Measurements from ENCODE around the gene ADAD2.
A peak's percentile ranks its signal among the peaks of the same experiment; 100 is the strongest.

Gene ADAD2

DNA sequence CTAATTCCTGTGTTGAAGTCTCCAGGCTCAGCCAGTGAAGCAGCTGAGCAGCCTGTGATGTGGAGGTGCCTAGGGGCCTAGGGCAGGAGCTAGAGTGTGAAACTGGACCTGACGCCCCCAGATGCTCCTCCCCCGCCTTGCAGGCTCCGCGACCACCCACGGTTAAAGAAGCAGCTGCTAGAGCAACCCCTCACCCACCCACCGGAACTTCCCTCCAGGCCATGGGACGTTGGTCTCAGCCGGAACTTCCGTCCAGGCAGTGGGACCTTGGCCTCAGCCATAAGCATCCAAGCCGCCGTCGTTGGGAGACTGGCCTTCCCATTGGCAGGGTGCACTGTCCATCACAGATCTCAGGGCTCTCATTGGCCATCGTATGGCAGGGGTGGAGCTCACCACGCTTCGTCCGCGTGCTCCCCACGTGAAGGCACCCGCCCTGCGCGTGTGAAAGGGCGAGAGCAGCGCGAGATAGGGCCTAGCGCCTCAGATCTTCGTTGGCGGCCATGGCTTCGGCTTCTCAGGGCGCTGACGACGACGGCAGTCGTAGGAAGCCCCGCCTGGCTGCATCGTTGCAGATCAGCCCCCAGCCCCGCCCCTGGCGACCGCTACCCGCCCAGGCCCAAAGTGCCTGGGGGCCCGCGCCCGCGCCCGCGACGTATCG, at the start of gene ADAD2:
TSS of gene ADAD2 (plus strand) at position 427 of the 658 bp plus-strand sequence. CDS start at position 501, 74 bp downstream.
- no peak for DNase-seq

DNA sequence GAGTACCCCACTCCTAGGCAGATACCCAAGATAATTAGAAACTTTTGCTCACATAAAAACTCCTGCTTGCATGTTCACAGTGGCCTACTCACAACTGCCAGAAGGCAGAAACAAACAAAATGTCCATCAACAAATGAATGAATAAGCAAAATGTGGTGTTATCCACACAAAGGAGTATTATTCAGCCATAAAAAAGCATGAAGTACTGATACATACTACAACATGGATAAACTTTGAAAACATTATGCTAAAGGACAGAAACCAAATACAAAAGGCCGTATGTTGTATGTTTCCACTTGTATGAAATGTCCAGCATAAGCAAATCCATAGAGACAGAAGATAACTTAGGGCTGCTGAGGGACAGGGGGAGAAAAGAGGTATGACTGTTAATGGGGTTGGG, 47.9 kb upstream of the ADAD2 start:
- DNase-seq: no peak

DNA sequence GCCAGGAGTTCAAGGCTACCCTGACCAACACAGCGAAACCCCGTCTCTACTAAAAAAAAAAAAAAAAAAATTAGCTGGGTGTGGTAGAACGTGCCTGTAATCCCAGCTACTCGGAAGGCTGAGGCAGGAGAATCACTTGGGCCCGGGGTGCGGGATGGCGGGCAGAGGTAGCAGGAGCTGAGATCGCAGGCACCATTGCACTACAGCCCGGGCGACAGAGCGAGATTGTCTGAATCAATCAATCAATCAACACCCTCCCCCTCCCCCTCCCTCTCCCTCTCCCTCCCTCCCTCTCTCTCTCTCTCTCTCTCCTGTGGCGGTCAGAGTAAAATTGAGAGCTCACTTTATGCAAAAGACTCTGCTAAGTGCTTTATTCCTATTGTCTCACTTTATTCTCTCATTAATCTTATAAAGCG, 47.2 kb upstream of the ADAD2 start:
- no peak for DNase-seq

DNA sequence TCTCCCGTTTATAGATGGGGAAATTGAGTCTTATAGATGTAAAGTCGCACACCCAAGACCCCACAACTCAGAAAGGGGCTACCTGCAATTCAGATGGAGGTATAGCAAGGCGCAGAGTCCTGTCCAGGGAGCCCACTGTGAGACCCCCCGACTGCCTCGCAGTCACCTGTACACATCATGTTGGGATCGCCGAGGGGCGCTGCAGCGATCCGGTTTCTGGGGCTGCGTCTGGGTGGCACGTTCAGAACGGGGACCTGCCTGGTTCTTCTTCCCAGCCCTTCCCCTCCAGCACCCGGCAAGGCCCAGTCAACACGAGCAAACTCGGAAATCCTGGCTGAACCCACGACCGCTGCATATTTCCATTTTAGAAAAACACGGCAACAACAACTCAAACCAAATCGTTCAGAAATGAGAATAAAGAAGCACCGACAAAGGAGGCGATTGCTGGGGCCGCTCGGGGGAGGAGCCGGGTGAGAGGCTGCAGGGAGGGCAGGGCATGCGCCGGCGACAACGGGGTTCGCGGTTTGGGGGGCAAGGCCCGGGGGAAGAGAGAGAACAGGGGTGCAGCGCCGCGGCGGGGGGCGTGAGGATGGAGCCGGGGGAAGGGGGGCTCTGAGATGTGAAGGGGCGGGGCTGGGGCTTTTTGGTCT, 46.6 kb upstream of the ADAD2 start:
- DNase-seq: no peak

- no peak for DNase-seq
Measured at GRCh38 chr16:84144859-84145639, 45.9 kb upstream of the ADAD2 start, which contains the start of the genes DNAAF1 and HSDL1. Gene DNAAF1, plus strand, starts transcription at chr16:84145308. Its CDS starts 133 bp downstream, at chr16:84145441. Gene HSDL1, minus strand, starts transcription at chr16:84145177. Its CDS starts 13,856 bp downstream, at chr16:84131321.

DNA sequence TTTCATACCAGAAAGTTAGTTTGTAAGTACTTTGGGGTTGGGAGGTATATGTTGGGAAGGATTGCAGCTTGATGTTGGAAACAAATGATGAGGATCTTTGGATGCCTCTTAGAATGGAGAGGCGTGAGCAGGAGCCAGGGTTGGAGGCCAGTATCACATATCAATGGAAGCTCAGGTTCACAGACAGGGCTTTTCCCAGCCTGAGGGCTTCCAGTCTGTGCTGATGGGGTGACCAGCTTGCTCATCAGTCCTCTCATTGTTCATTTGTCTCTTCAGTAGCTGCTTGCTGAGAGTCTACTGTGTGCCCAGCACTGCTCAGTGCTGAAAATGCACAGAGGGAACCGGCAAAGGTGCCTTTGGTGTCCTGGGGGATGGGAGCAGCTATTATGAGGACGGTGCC, 40.0 kb upstream of the ADAD2 start:
- no peak for DNase-seq

- no peak for DNase-seq
Measured at GRCh38 chr16:84153660-84154214, 37.2 kb upstream of the ADAD2 start.

DNA sequence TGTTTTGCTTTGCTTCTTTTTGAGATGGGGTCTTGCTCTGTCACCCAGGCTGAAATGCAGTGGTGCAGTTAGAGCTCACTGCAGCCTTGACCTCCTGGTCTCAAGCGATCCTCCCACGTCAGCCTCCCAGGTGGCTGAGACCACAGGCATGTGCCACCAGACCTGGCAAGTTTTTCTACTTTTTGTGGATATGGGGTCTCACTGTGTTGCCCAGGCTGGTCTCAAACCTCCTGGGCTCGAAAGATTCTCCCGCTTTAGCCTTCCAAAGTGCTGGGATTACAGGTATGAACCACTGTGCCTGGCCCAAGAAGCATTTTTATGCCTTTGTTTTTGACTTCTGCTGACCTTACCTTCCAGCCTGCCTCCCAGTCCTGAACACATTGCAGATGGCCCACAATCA, 35.7 kb upstream of the ADAD2 start:
- no peak for DNase-seq

- DNase-seq: no peak
Measured at GRCh38 chr16:84155771-84156170, 35.2 kb upstream of the ADAD2 start.

GRCh38 chr16:84156342-84156784, 34.6 kb upstream of the ADAD2 start:
- no peak for DNase-seq

GRCh38 chr16:84159007-84159406, 31.9 kb upstream of the ADAD2 start:
- DNase-seq: no peak

GRCh38 chr16:84159800-84160199, 31.2 kb upstream of the ADAD2 start:
- no peak for DNase-seq

GRCh38 chr16:84161037-84161436, 29.9 kb upstream of the ADAD2 start:
- no peak for DNase-seq

DNA sequence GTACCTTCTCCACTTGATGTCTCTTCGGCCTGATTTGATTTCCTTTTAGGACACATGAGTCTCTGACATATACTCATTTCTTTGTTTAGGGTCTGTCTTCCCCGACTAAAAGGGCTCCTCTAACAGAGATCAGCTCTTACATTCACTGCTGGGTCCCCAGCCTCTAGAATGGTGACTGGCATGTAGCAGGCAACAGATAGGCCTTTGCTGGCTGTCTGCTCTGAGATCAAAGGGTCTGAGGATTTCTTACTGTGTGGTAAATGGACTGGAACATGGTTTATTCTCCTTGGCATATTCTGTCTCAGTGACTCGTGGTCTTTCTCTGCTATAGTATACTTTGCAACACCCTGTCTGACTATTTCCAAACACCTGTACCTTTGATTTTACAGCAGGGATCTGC, 29.2 kb upstream of the ADAD2 start:
- DNase-seq: no peak

DNA sequence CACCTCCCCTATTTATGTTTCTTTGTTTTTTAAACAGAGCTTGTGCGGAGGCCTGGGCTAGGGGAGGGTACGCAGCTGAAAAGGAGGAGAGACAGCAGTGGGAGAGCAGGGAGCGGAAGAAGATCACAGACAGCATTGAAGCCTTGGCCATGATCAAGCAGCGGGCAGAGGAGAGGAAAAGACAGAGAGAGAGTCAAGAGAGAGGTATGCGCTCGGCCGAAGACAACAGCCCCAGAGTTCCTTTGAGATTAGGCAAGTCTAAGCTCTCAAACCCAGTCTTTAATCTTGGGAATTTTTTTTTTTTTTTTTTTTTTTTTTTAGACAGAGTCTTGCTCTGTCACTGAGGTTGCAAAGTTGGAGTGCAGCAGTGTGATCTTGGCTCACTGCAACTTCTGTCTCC, 25.2 kb upstream of the ADAD2 start:
- no peak for DNase-seq

- DNase-seq: no peak
Measured at GRCh38 chr16:84166796-84167695, 23.9 kb upstream of the ADAD2 start.

GRCh38 chr16:84169765-84170310, 21.1 kb upstream of the ADAD2 start:
- no peak for DNase-seq

GRCh38 chr16:84174396-84174795, 16.6 kb upstream of the ADAD2 start:
- no peak for DNase-seq

DNA sequence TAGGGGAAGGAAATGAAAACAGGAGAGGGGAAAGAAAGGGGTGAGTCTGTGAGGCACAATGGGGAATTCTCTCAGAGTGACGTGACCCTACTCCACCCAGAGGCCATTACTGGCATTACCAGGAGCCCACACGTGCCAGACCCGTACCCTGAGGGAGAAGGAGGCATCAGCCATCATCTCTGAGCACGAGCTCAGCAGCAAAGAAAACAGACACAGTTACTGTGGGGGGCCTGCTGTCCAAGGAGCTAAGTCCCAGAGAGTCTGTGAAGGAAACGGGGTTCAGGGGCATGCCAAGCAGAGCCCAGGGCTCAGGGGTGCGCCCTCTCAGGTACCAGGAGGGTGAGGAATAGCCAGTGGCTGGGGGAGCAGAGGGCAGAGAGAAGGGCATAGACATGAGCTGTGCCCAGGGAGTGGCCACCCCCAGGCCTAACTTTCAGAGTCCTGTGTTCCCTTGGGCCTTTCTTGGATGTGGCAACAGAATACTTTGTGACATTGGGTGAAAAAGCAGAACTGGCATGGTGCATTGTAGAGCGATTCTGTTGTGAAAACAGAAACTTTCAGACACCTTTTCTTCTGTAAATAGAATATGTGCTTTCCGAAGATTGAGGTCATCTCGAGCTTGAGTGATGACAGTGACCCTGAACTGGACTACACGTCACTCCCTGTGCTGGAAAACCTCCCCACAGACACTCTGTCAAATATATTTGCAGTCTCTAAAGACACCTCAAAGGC, 15.4 kb upstream of the ADAD2 start:
- DNase-seq: peak; percentile 15

DNA sequence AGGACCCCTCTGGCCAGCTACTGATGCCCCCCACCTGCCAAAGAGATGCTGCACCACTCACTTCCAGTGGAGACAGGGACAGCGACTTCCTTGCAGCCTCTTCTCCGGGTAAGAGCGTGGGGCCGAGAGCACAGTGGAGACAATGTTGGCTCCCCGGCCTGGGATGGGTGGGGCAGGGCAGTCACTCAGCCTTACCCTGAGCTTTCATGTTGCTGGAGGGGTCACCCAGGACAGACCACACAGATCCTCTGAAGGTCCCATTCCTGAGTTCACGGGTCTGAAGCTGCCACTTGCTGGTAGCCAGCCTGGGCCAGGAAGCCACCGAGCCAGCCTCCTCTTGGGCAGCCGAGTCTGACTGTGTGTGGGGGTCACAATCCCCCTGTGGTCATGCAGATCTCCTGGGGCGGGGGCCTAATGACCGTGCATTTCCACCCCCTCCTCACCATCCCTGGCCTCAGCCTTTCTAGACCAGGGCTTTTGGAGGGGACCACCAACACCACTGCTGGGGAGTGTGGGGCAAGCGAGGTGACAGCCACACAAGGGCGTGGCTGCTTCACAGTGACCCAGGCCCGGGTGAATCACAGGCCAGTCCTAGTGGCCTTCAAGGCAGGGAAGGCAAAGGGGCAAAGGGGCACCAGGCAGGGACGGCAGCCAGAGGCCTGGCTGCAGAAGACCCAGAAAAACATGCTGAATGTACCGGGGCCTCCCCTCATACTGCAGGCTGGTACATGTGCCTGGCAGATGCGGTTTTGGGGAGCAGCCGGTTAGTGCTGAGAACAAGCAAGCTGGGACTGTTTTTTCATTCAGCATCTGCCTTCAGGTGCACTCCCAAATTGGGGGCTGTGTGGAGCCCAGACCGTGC, 14.5 kb upstream of the ADAD2 start:
- no peak for DNase-seq

Data from NCI-H2029 treated with DMSO at 0.1 percent for 48 hours (cell line).